Measurements from ENCODE around the gene POPDC2.

Gene POPDC2

DNA sequence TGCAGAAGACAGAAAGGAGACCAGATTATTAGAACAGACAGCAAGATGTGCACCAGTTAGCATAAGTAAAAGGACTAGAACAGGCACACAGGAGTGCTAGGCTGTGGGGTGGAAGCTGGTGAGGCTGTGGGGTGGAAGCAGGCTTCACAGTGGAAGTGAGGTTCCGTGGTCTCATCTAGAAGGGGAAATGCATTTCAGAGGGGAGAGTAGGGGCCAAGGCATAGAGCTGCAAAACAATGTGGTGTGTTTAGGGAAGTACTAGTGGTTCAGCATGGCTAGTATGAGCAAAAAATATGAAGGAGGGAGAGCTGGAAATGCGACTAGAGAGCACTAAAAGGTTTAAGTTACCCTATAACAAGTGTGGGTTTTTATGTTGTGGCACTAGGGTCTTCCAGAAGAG, 6.5 kb downstream of the POPDC2 start:
- H3K9me3 ChIP-seq (ENCODE audit: control insufficient read depth in 5 of 5, low read length in 5 of 5) = no peaks in the 10 kb centered on the region
- no peak overlapping the region for H3K27ac ChIP-seq (ENCODE audit: low read depth, low read length)
- peaks cover 0 to 21% (median 6%) of the 10 kb centered on the region in 5 donors for H3K4me1 ChIP-seq (ENCODE audit: control insufficient read depth in 5 of 5, insufficient read depth in 5 of 5, low read length in 5 of 5)
- H3K4me3 ChIP-seq (ENCODE audit: low read depth in 1 of 5, low read length in 5 of 5) = no peak overlapping the region
- H3K27me3 ChIP-seq (ENCODE audit: control insufficient read depth in 5 of 5, insufficient read depth in 4 of 5, low read length in 5 of 5) = no peaks in the 10 kb centered on the region
- no peak overlapping the region for H3K9ac ChIP-seq (ENCODE audit: low read length in 5 of 5)
- H3K36me3 ChIP-seq (ENCODE audit: control insufficient read depth in 5 of 5, insufficient read depth in 5 of 5, low read length in 5 of 5) = peaks cover 0 to 9% (median 0%) of the 10 kb centered on the region in 5 donors

DNA sequence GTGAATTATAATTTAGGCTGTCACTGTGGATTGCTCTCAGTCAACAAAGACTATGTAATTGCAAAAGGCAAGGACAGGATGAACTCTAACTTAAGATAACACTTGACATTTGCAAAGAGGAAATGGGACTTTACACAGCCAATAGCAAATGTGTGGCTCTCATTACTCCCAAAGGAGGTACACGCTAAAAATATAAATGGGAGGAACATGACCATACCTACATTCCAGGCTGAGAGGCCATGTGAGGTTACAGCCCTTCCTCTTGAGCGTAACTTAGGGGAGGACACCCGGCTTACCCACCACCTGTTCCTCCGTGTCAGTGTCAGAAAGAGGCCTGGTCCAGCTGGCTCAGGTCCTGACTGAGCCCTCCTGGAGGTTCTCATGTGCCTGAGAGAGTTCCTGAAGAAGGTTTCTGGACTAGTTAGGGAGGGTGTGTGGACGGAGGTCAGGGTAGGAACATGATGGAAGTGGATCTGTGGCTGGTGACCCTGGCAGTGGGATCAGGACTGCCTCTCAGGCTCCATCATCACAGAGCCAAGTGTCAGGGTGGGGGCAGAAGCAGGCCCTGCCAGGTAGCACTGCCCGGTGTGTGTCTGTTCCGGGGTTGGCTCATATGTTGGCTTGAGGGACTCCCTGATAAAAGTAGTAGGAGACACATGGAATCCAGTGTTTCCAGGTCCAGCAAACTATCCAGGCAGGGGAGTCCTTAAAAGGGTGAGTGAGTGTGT, 7.9 kb downstream of the POPDC2 start:
- no peak overlapping the region for H3K9ac ChIP-seq (ENCODE audit: low read length in 5 of 5)
- H3K4me1 ChIP-seq (ENCODE audit: control insufficient read depth in 5 of 5, insufficient read depth in 5 of 5, low read length in 5 of 5) = peaks cover 0 to 31% (median 6%) of the 10 kb centered on the region in 5 donors
- peak overlapping the region; percentile 54 for H3K27ac ChIP-seq (ENCODE audit: low read depth, low read length)
- no peaks in the 10 kb centered on the region for H3K27me3 ChIP-seq (ENCODE audit: control insufficient read depth in 5 of 5, insufficient read depth in 4 of 5, low read length in 5 of 5)
- no peak overlapping the region for H3K4me3 ChIP-seq (ENCODE audit: low read depth in 1 of 5, low read length in 5 of 5)
- H3K9me3 ChIP-seq (ENCODE audit: control insufficient read depth in 5 of 5, low read length in 5 of 5) = no peaks in the 10 kb centered on the region
- H3K36me3 ChIP-seq (ENCODE audit: control insufficient read depth in 5 of 5, insufficient read depth in 5 of 5, low read length in 5 of 5) = peaks cover 0 to 12% (median 3%) of the 10 kb centered on the region in 5 donors

DNA sequence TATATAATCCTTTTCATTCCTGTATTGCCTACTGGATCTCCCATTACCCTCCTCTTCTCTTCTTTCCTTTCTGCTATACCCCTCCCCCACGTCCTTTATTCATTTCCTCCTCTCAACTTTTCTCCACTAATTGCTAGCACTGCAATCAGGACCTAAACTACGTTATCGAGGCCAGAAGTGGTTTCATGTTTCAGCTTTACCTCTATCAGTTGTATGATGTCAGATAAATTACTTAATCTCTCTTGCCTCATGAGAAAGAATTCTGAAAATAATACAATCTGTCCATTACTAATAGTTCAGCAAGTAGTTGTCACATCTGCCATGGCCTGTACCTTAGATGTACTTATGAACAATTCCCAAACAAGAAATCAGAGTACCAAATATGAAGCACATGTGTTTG, 10.6 kb downstream of the POPDC2 start:
- Histone ChIP-seq H3K27me3 (ENCODE audit: control insufficient read depth in 5 of 5, insufficient read depth in 4 of 5, low read length in 5 of 5) (no peaks in the 10 kb centered on the region), H3K9me3 (ENCODE audit: control insufficient read depth in 5 of 5, low read length in 5 of 5) (no peaks in the 10 kb centered on the region), H3K4me1 (ENCODE audit: control insufficient read depth in 5 of 5, insufficient read depth in 5 of 5, low read length in 5 of 5) (peaks cover 0 to 34% (median 8%) of the 10 kb centered on the region in 5 donors), H3K9ac (ENCODE audit: low read length in 5 of 5) (no peak overlapping the region), H3K36me3 (ENCODE audit: control insufficient read depth in 5 of 5, insufficient read depth in 5 of 5, low read length in 5 of 5) (peaks cover 2 to 9% (median 3%) of the 10 kb centered on the region in 5 donors), H3K27ac (ENCODE audit: low read depth, low read length) (no peak overlapping the region), H3K4me3 (ENCODE audit: low read depth in 1 of 5, low read length in 5 of 5) (no peak overlapping the region)

DNA sequence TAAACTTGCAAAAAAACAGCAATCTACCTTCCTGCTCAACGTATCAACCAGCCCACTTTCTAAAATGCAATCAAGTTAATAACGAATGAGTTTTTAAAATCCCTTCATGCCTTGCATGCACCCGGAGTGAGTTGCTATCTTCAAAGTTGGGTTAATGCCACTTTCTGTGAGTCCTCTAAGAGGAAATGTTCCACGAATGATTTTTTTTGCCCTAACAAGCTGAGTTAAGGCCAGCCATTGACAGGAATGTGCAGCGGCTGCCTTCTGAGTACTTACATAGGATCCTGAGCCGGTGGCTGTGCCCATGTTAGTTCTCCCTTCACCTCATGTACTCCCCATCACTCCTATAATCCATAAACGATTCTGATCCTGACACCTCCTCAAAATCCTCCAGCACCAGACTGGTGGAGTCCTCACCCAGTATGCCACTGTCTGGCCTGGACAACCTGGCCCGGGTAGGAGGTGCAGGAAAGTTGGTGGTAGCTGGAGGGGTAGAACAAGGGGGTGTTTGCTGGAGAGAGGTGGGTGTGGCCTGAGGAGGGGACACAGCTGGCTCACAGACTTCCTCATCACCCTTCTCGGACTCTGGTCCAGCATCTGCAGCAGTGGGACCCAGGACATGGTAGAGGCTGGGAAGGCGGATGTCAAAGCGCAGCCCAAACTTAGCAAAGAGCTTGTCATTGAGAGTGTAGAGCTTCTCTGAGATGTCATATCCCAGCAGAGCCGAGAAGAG, 12.4 kb downstream of the POPDC2 start:
- H3K36me3 ChIP-seq (ENCODE audit: control insufficient read depth in 5 of 5, insufficient read depth in 5 of 5, low read length in 5 of 5) = peaks cover 3 to 11% (median 3%) of the 10 kb centered on the region in 5 donors
- no peaks in the 10 kb centered on the region for H3K9me3 ChIP-seq (ENCODE audit: control insufficient read depth in 5 of 5, low read length in 5 of 5)
- H3K4me3 ChIP-seq (ENCODE audit: low read depth in 1 of 5, low read length in 5 of 5) = no peak overlapping the region
- no peaks in the 10 kb centered on the region for H3K27me3 ChIP-seq (ENCODE audit: control insufficient read depth in 5 of 5, insufficient read depth in 4 of 5, low read length in 5 of 5)
- peak overlapping the region in 2 of 5 donors; percentile 8 to 12 for H3K9ac ChIP-seq (ENCODE audit: low read length in 5 of 5)
- H3K4me1 ChIP-seq (ENCODE audit: control insufficient read depth in 5 of 5, insufficient read depth in 5 of 5, low read length in 5 of 5) = peaks cover 0 to 30% (median 8%) of the 10 kb centered on the region in 5 donors
- H3K27ac ChIP-seq (ENCODE audit: low read depth, low read length) = peak overlapping the region; percentile 68

DNA sequence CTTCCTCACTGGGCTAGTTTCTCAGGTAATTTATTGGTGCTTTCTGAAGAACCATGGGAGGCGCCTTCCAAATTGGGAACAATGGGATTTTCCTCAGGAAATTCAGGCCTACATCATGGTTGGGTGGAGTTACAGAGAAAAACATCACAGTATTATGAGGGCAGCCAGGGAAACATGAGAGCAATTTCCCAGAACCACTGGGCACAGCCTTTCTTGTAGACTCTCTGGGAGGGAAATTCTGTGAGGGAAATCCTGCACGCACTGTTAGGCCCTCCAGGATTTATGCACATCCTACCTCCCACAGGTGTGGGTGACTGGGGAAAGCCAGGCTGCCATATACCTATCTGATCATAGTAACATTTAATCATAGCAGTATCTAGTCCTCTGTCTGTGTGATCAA, 13.2 kb downstream of the POPDC2 start:
- H3K4me1 ChIP-seq (ENCODE audit: control insufficient read depth in 5 of 5, insufficient read depth in 5 of 5, low read length in 5 of 5) = peaks cover 0 to 23% (median 2%) of the 10 kb centered on the region in 5 donors

DNA sequence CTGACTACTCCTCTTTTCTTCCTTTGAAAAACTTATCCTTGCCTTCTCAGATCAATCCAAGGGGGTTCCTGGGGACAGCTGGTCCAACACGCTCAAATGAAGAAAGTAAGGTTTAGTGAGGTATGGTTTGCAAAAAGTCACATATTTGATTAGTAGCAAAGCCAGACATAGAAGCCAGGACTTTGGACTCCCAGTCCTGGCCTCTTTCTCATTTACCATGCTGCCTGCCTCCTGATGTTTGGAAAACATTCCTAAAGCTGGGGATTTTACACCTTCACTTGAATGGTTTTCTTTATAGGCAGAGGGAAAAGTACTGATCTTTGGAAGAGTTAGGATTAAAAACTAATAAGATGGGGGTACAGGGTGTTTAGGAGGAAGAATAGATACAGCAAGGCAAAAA, 14.6 kb downstream of the POPDC2 start:
- Histone ChIP-seq H3K36me3 (ENCODE audit: control insufficient read depth in 5 of 5, insufficient read depth in 5 of 5, low read length in 5 of 5) (peaks cover 3 to 21% (median 7%) of the 10 kb centered on the region in 5 donors), H3K9ac (ENCODE audit: low read length in 5 of 5) (no peak overlapping the region), H3K9me3 (ENCODE audit: control insufficient read depth in 5 of 5, low read length in 5 of 5) (no peaks in the 10 kb centered on the region), H3K4me3 (ENCODE audit: low read depth in 1 of 5, low read length in 5 of 5) (no peak overlapping the region), H3K4me1 (ENCODE audit: control insufficient read depth in 5 of 5, insufficient read depth in 5 of 5, low read length in 5 of 5) (peaks cover 0 to 18% (median 2%) of the 10 kb centered on the region in 5 donors), H3K27ac (ENCODE audit: low read depth, low read length) (peak overlapping the region; percentile 80), H3K27me3 (ENCODE audit: control insufficient read depth in 5 of 5, insufficient read depth in 4 of 5, low read length in 5 of 5) (no peaks in the 10 kb centered on the region)

More for the DNA sequence above, 13.2 kb downstream of the POPDC2 start:
- H3K9ac ChIP-seq (ENCODE audit: low read length in 5 of 5) = peak overlapping the region in 1 of 5 donors; percentile 12
- no peaks in the 10 kb centered on the region for H3K27me3 ChIP-seq (ENCODE audit: control insufficient read depth in 5 of 5, insufficient read depth in 4 of 5, low read length in 5 of 5)
- peak overlapping the region; percentile 80 for H3K27ac ChIP-seq (ENCODE audit: low read depth, low read length)
- no peak overlapping the region for H3K4me3 ChIP-seq (ENCODE audit: low read depth in 1 of 5, low read length in 5 of 5)
- peaks cover 3 to 17% (median 4%) of the 10 kb centered on the region in 5 donors for H3K36me3 ChIP-seq (ENCODE audit: control insufficient read depth in 5 of 5, insufficient read depth in 5 of 5, low read length in 5 of 5)
- no peaks in the 10 kb centered on the region for H3K9me3 ChIP-seq (ENCODE audit: control insufficient read depth in 5 of 5, low read length in 5 of 5)

DNA sequence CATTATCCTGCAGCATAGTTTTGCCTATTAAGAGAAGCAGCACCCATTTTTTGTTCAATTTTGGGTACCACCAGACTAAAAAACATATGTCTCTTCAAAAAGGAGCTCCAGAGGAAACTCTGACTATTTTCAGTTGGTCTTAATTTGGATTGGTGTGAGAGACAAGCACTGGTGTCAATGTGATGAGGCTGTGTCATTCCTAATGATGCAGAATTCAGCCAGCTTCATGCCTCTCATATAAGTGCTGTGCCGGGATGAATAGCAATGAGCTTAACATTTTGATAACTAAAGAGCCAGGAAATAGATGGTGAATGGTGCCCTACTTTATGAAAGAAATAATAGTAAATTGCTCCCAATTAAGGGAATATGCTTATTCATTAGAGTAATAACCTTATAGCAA, 15.9 kb downstream of the POPDC2 start:
- H3K9ac ChIP-seq (ENCODE audit: low read length in 5 of 5) = no peak overlapping the region
- no peaks in the 10 kb centered on the region for H3K27me3 ChIP-seq (ENCODE audit: control insufficient read depth in 5 of 5, insufficient read depth in 4 of 5, low read length in 5 of 5)
- H3K9me3 ChIP-seq (ENCODE audit: control insufficient read depth in 5 of 5, low read length in 5 of 5) = no peaks in the 10 kb centered on the region
- H3K4me3 ChIP-seq (ENCODE audit: low read depth in 1 of 5, low read length in 5 of 5) = no peak overlapping the region
- no peak overlapping the region for H3K27ac ChIP-seq (ENCODE audit: low read depth, low read length)
- peaks cover 3 to 21% (median 7%) of the 10 kb centered on the region in 5 donors for H3K36me3 ChIP-seq (ENCODE audit: control insufficient read depth in 5 of 5, insufficient read depth in 5 of 5, low read length in 5 of 5)
- peaks cover 0 to 18% (median 2%) of the 10 kb centered on the region in 5 donors for H3K4me1 ChIP-seq (ENCODE audit: control insufficient read depth in 5 of 5, insufficient read depth in 5 of 5, low read length in 5 of 5)

DNA sequence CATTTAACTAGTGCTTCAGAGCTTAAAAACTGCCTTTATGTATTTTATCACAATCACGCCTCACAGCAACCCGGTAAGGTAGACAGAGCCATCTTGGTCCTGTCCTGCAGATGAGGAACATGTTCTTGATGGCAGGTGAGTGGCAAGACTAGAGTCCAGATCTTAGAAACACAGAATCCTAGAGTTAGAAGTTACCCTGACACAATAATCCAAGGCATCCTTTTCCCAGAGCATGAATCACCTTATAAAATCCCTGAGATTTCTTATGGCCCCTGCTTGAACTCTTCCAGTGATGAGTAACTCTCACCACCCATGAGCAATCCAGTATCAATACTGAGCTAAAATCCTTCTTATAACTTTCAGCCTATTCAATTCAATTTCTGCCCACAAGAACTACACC, 16.9 kb downstream of the POPDC2 start:
- Histone ChIP-seq H3K9ac (ENCODE audit: low read length in 5 of 5) (no peak overlapping the region), H3K4me1 (ENCODE audit: control insufficient read depth in 5 of 5, insufficient read depth in 5 of 5, low read length in 5 of 5) (peaks cover 2 to 26% (median 6%) of the 10 kb centered on the region in 5 donors), H3K36me3 (ENCODE audit: control insufficient read depth in 5 of 5, insufficient read depth in 5 of 5, low read length in 5 of 5) (peaks cover 3 to 20% (median 7%) of the 10 kb centered on the region in 5 donors), H3K4me3 (ENCODE audit: low read depth in 1 of 5, low read length in 5 of 5) (no peak overlapping the region), H3K9me3 (ENCODE audit: control insufficient read depth in 5 of 5, low read length in 5 of 5) (no peaks in the 10 kb centered on the region), H3K27me3 (ENCODE audit: control insufficient read depth in 5 of 5, insufficient read depth in 4 of 5, low read length in 5 of 5) (no peaks in the 10 kb centered on the region), H3K27ac (ENCODE audit: low read depth, low read length) (no peak overlapping the region)

DNA sequence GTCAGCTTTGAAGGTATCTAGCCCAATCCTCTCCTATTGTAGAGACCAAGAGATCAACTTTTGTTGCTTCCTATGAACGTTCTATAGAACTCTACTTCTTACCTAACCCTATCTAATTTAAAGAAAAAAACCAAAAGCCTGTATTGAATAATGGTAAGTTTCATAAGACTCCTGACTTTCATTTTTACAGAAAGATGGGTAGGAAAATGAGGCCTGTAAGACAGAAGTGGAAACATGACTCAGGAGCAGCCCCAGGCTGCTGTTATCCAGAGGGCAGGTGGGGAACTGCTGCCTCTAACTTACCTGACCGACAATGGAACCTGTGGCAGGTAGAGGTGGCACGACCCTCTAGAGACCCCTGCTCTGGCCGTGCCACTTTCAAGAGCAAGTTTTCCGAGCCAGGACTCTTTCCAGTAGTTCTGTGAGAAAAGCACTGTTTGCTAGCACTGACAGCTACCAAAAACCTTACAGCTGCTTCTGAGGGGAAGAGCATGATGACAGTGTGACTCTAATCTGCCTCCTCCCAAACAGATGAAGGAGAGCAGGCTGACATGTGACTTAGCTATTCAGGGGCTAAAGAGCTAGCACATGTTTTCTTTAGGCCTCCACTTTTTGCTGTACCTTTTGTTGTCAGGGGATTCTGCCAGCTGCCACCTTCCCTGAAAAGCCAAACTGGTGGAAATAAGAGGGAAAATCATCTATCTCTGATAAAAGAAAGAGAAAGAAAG, 17.5 kb downstream of the POPDC2 start:
- H3K9ac ChIP-seq (ENCODE audit: low read length in 5 of 5) = no peak overlapping the region
- no peak overlapping the region for H3K27ac ChIP-seq (ENCODE audit: low read depth, low read length)
- peaks cover 2 to 21% (median 7%) of the 10 kb centered on the region in 5 donors for H3K4me1 ChIP-seq (ENCODE audit: control insufficient read depth in 5 of 5, insufficient read depth in 5 of 5, low read length in 5 of 5)

More for the DNA sequence above, 17.5 kb downstream of the POPDC2 start:
- no peaks in the 10 kb centered on the region for H3K9me3 ChIP-seq (ENCODE audit: control insufficient read depth in 5 of 5, low read length in 5 of 5)
- H3K27me3 ChIP-seq (ENCODE audit: control insufficient read depth in 5 of 5, insufficient read depth in 4 of 5, low read length in 5 of 5) = no peaks in the 10 kb centered on the region
- H3K36me3 ChIP-seq (ENCODE audit: control insufficient read depth in 5 of 5, insufficient read depth in 5 of 5, low read length in 5 of 5) = peaks cover 0 to 14% (median 7%) of the 10 kb centered on the region in 5 donors
- H3K4me3 ChIP-seq (ENCODE audit: low read depth in 1 of 5, low read length in 5 of 5) = no peak overlapping the region

All from subcutaneous abdominal adipose tissue (tissue), 5 donors.